ENCODE data around the gene TPGS1. TPM values are rescaled to one million over a fixed set of nuclear protein-coding genes. Genes with fewer than 3 reads are reported as not detected.

The TPGS1 gene
- total RNA-seq, 1 donor from 2014 or later: 25.4 TPM

GRCh38 chr19:494171-495080 lies 12.9 kb upstream of the TPGS1 start:
- DNase-seq (ENCODE audit: extremely low spot score, unreplicated experiment): no peak
- H3K36me3 Mint-ChIP-seq (ENCODE audit: unreplicated experiment): no peaks in the 10 kb centered on the region
- peaks cover 10% of the 10 kb centered on the region for H3K4me1 Mint-ChIP-seq (ENCODE audit: unreplicated experiment)
- H3K9me3 Mint-ChIP-seq (ENCODE audit: unreplicated experiment): no peaks in the 10 kb centered on the region
- no peak overlapping the region for H3K27ac Mint-ChIP-seq (ENCODE audit: unreplicated experiment)
- H3K4me3 Mint-ChIP-seq (ENCODE audit: unreplicated experiment): no peak overlapping the region
- H3K27me3 Mint-ChIP-seq (ENCODE audit: unreplicated experiment): peaks cover 13% of the 10 kb centered on the region
- TF ChIP-seq CTCF (IDR thresholded peaks at IDR 0.05): no peak

DNA sequence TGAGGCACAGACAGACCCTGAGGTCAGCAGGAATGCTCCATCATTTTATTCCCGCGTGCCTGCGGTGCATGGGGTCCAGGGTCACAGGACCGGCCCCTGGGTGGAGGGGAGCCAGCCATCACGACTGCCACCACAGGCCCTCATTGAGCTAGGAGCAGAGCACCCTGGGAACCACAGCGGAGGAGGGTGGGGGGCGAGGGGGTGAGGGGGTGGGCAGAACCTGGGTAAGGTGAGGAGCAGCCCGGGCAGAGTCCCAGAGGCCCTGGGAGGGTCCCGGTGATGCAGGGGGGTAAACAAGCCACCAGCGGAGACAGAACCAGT lies 12.3 kb upstream of the TPGS1 start:
- Mint-ChIP-seq H3K4me1 (ENCODE audit: unreplicated experiment) (peaks cover 4% of the 10 kb centered on the region), H3K27ac (ENCODE audit: unreplicated experiment) (no peak overlapping the region), H3K4me3 (ENCODE audit: unreplicated experiment) (no peak overlapping the region), H3K27me3 (ENCODE audit: unreplicated experiment) (peaks cover 16% of the 10 kb centered on the region), H3K36me3 (ENCODE audit: unreplicated experiment) (no peaks in the 10 kb centered on the region), H3K9me3 (ENCODE audit: unreplicated experiment) (no peaks in the 10 kb centered on the region)
- DNase-seq (ENCODE audit: extremely low spot score, unreplicated experiment): no peak
- TF ChIP-seq CTCF (IDR thresholded peaks at IDR 0.05): no peak

- H3K4me1 Mint-ChIP-seq (ENCODE audit: unreplicated experiment): no peaks in the 10 kb centered on the region
- H3K9me3 Mint-ChIP-seq (ENCODE audit: unreplicated experiment): no peaks in the 10 kb centered on the region
- peak; percentile 82 for TF ChIP-seq CTCF (IDR thresholded peaks at IDR 0.05)
- DNase-seq (ENCODE audit: extremely low spot score, unreplicated experiment): peak; percentile 87
- H3K27me3 Mint-ChIP-seq (ENCODE audit: unreplicated experiment): peaks cover 16% of the 10 kb centered on the region
- H3K27ac Mint-ChIP-seq (ENCODE audit: unreplicated experiment): no peak overlapping the region
- no peak overlapping the region for H3K4me3 Mint-ChIP-seq (ENCODE audit: unreplicated experiment)
- no peaks in the 10 kb centered on the region for H3K36me3 Mint-ChIP-seq (ENCODE audit: unreplicated experiment)
Measured at GRCh38 chr19:495402-496111, 11.7 kb upstream of the TPGS1 start.

DNA sequence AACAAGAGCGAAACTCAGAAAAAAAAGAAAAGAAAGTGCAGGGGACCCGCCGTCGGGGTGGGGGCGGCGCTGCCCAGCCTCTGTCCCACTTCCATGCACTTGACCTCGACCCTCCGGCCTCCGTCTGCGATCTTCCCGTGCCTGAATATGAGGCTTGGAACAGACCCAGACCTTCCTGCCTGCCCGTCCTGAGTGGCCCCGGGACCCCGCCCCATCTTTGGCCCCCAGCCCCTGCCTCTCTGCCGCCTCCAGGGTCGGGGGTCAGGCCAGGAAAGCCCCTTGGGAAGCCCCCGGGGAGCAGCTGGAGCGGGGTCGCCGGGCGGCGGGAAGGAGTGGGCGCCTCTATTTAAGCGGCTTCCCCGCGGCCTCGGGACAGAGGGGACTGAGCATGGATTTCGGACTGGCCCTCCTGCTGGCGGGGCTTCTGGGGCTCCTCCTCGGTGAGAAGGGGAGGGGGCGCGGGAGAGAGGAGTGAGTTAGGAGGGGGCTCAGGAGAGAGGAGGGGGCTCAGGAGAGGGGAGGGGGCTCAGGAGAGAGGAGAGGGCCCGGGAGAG lies 11.1 kb upstream of the TPGS1 start, which contains the start of gene MADCAM1:
Gene MADCAM1, plus strand, starts transcription at position 375 of the 554 bp plus-strand sequence. Its CDS starts 14 bp downstream, at position 389.
- Mint-ChIP-seq H3K27me3 (ENCODE audit: unreplicated experiment) (peaks cover 16% of the 10 kb centered on the region), H3K36me3 (ENCODE audit: unreplicated experiment) (no peaks in the 10 kb centered on the region), H3K27ac (ENCODE audit: unreplicated experiment) (no peak within 1 kb of the TSS), H3K4me1 (ENCODE audit: unreplicated experiment) (no peaks in the 10 kb centered on the region), H3K4me3 (ENCODE audit: unreplicated experiment) (no peak within 1 kb of the TSS), H3K9me3 (ENCODE audit: unreplicated experiment) (no peaks in the 10 kb centered on the region)
- DNase-seq (ENCODE audit: extremely low spot score, unreplicated experiment): no peak
- no peak for TF ChIP-seq CTCF (IDR thresholded peaks at IDR 0.05)

DNA sequence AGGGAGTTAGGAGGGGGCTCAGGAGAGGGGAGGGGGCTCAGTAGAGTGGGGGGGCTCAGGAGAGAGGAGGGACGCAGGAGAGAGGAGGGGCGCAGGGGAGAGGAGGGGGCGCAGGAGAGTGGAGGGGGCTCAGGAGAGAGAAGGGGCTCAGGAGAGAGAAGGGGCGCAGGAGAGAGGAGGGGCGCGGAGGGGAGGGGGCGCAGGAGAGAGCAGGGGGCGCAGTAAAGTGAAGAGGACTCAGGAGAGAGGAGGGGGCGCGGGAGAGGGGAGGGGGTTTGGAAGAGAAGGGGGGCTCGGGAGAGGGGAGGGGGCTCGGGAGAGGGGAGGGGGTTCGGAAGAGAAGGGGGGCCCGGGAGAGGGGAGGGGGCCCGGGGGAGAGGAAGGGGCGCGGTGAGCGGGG lies 10.3 kb upstream of the TPGS1 start:
- Mint-ChIP-seq H3K27me3 (ENCODE audit: unreplicated experiment) (peaks cover 16% of the 10 kb centered on the region), H3K4me1 (ENCODE audit: unreplicated experiment) (no peaks in the 10 kb centered on the region), H3K4me3 (ENCODE audit: unreplicated experiment) (no peak overlapping the region), H3K27ac (ENCODE audit: unreplicated experiment) (no peak overlapping the region), H3K36me3 (ENCODE audit: unreplicated experiment) (no peaks in the 10 kb centered on the region), H3K9me3 (ENCODE audit: unreplicated experiment) (no peaks in the 10 kb centered on the region)
- no peak for DNase-seq (ENCODE audit: extremely low spot score, unreplicated experiment)
- TF ChIP-seq CTCF (IDR thresholded peaks at IDR 0.05): no peak

Data from osteocyte (in vitro differentiated cells).